ENCODE results near the gene TRERF1. TPM values are rescaled to one million over a fixed set of nuclear protein-coding genes. Genes with fewer than 3 reads are reported as not detected.

Gene TRERF1
- total and polyA plus RNA-seq, 2 experiments from 2014 or later, result 11.2 to 20.6 TPM

GRCh38 chr6:42431877-42432276 is 19.8 kb downstream of the TRERF1 start (continued):
- TF ChIP-seq ZNF462 (CRISPR knock-in tag; IDR thresholded peaks at IDR 0.05), result no peak
- no peak for TF ChIP-seq POLR2AphosphoS5 (IDR thresholded peaks at IDR 0.05; ENCODE audit: low read depth)
- no peak for TF ChIP-seq CTCF (conservative IDR thresholded peaks at IDR 0.05; ENCODE audit: low read depth in 2 of 2)
- no peak for TF ChIP-seq STAT1 (IDR thresholded peaks at IDR 0.05; ENCODE audit: unreplicated experiment)
- no peak for TF ChIP-seq EZH2phosphoT487 (IDR thresholded peaks at IDR 0.05; ENCODE audit: unreplicated experiment)
- TF ChIP-seq JUNB (IDR thresholded peaks at IDR 0.05; ENCODE audit: unreplicated experiment), result no peak
- TF ChIP-seq ETS1 (IDR thresholded peaks at IDR 0.05), result no peak
- TF ChIP-seq CREB1 (CRISPR knock-in tag; IDR thresholded peaks at IDR 0.05; ENCODE audit: low read depth), result no peak

All from GM23338 (cell line).